Measurements from ENCODE around the gene GCGR. TPM values are rescaled to one million over a fixed set of nuclear protein-coding genes. Genes with fewer than 3 reads are reported as not detected.

GCGR gene
- total and polyA plus RNA-seq, 2 of the 13 experiments (the other 11 are each of a cell fraction or from before 2014, with no cell fraction given): 0.04 to 0.13 TPM

GRCh38 chr17:81814748-81815645, 11.0 kb downstream of the GCGR start (continued):
- TF ChIP-seq SNAPC4 (CRISPR knock-in tag; IDR thresholded peaks at IDR 0.05) (no peak), TFE3 (CRISPR knock-in tag; IDR thresholded peaks at IDR 0.05) (peak; percentile 71), NFIC (IDR thresholded peaks at IDR 0.05; ENCODE audit: low read length) (no peak), GZF1 (CRISPR knock-in tag; IDR thresholded peaks at IDR 0.05) (no peak), ZNF841 (CRISPR knock-in tag; IDR thresholded peaks at IDR 0.05; ENCODE audit: borderline replicate concordance) (no peak), ZNF674 (CRISPR knock-in tag; IDR thresholded peaks at IDR 0.05; ENCODE audit: low read depth) (no peak), HOXA9 (CRISPR knock-in tag; IDR thresholded peaks at IDR 0.05; ENCODE audit: borderline replicate concordance) (no peak), CBFB (CRISPR knock-in tag; IDR thresholded peaks at IDR 0.05) (no peak), GPN1 (CRISPR knock-in tag; IDR thresholded peaks at IDR 0.05; ENCODE audit: borderline replicate concordance) (no peak), ERF (CRISPR knock-in tag; IDR thresholded peaks at IDR 0.05) (peak; percentile 70; the same call in 1 of the 2 replicates), LRRFIP1 (CRISPR knock-in tag; conservative IDR thresholded peaks at IDR 0.05) (no peak), FOXM1 (CRISPR knock-in tag; IDR thresholded peaks at IDR 0.05) (no peak), ZZZ3 (CRISPR knock-in tag; IDR thresholded peaks at IDR 0.05; ENCODE audit: borderline replicate concordance) (no peak), SUZ12 (IDR thresholded peaks at IDR 0.05; ENCODE audit: low read depth, low read length) (no peak), NFRKB (IDR thresholded peaks at IDR 0.05) (no peak), ZEB1 (IDR thresholded peaks at IDR 0.05; ENCODE audit: insufficient replicate concordance, low read depth) (no peak), TP53 (CRISPR knock-in tag; conservative IDR thresholded peaks at IDR 0.05) (no peak), FOXC1 (CRISPR knock-in tag; IDR thresholded peaks at IDR 0.05; ENCODE audit: borderline replicate concordance) (no peak), TFDP2 (CRISPR knock-in tag; IDR thresholded peaks at IDR 0.05) (peak; percentile 15; the same call in 1 of the 2 replicates), BRD4 (CRISPR knock-in tag; IDR thresholded peaks at IDR 0.05) (no peak)

Data from HepG2 (cell line).